Fibroblast of skin of scalp (primary cell): ENCODE data around the gene VPS13D.
"Not testable (repeated sequence)": the region's sequence is repeated elsewhere in the genome, so short reads cannot be mapped to it uniquely, and the experiment has no call there.

Experiments
- DNase-seq: peaks from one replicate; pipeline ENCODE4 v3.0.0-alpha.2; 2013

VPS13D gene

DNA sequence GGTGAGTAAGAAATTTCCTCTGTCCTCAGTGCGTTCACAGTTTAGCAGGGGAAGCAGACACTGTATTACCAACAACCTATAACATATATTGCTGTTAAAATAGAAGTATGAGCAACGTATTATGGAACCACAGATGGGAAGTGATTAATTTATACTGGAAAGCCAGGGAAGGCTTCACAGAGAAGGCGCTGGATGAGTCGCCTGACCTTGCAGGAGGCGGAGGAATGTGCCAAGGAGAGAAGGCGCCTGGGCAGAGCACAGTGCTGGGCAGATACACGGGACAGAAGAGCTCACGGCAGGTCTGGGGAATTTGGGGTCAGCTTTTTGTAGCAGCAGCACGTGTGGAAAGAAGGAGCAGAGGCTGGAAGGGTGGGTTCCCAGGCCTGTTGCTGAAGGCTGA is 271.8 kb downstream of the VPS13D start:
- DNase-seq: peak; percentile 68

DNA sequence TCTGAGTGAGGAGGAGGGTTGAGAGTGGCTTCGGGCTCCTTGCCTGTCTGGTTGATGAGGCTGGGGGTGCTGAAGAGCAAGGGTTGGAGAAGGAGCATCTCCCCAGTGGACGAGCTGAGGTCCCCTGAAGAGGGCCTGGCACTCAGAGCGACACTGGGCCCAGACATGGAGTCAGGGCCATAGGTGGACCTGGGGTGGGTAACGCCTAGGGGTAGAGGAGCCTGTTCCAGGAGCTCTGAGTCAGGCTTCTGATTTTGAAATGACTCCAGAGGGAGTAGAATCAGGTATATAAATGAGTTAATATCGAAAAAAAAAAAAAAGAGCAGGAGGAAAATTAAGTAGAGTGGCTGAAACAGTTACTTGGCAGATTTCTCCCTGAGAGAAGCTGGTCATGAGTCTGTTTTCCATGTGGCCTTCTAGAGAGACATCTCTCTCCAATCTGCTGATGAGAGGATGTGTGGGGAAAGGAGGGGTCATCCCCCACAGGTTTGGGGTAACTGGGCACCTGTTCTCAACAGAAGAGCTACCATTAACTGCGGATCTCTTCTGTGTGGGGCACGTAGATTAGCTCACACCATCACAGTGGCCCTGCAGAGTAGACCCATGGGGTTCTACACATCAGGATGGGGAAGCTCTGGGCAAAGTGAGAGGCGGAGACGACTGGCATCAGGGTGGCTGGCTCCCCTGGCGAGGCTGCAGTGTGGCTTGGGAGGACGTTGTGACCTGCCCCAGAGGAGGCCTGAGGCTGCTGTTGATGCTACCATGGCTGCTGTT is 272.7 kb downstream of the VPS13D start:
- no peak for DNase-seq

DNA sequence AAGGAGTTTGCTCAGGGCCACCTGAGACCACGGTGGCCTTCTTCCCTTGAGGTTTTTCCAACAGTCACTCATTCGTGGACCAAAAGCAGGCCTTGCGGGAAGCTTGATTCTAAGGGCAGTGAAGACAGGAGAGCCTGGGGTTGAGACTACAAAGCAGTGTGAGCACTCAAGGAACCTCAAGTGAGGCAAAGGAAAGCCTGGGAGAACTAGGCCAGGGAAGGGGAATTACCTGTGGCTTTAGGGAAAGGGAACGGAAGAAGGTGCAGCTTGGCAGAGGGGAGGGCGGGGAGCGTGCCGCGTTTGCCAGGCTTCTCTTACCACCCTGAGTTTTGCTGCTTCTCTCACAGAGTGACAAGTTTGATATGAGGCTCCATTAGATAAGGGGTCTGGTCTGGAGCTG is 273.9 kb downstream of the VPS13D start:
- no peak for DNase-seq

DNA sequence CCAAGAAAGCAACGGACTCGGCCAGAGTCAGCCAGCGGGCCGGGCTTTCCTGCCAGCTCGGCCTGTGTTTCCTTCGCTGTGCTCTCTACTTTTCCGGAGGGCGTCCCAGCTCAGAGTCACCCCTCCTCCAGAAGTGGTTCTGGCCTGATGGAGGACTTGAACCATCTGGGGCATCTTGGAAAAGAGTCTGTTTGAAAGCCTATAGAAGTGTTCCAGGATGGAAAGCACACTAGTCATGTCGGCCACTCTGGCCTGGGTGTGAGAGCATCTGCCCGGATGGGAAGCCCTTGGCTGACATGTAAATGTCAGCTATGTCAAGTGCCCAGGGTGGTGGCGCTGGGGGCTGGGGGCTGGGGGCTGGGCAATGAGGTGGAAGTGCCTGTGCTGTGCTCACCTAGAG is 274.8 kb downstream of the VPS13D start:
- no peak for DNase-seq

DNA sequence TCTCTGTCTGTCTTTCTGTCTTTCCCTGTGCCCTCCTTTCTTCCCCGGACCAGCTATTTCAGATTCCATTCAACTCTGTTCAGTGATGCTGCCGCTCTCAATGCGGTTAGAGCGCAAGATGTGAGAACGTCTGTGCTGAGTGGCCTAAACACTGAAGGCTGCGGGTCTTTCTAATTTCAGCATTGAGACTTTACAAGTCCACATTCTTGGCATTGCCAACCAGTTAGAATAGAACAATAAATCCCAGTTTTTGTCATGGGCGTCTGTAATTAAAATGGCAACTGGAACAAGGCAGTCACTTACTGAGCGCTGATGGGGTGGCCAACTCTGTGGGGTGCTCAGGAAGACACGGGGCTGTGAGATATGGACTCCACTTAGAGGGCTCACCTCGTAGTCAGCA is 275.4 kb downstream of the VPS13D start:
- no peak for DNase-seq

DNA sequence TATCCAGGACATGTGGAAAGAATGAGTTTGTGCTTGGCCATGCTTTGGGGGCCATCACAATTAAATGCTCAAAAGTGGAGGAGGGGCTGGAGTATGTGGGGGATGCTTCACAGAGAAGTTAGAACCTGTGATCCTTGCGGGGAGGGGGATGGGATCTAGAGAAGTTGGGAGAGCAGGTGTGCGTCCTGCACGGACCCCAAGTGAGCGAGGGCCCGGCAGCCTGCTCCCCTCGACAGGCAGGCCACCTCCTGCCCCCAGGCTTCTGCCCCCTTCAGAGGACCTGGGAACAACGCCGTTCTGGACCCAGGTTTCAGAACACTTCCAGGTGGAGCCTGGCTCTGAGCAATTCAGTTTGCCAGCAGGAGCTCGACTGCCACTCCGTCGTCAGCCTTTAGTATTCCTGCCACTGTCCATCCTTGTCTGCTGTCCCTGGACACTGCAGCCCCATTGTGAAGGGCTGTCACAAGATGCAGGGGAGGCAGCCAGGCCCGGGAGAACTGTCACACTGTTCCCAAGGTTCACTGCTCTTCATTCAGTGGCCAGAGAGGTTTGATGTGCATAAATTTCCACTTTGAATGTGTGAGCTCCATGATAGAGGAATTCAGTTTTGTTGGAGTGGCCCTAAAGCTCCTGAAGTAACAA is 275.9 kb downstream of the VPS13D start:
- DNase-seq: no peak

DNA sequence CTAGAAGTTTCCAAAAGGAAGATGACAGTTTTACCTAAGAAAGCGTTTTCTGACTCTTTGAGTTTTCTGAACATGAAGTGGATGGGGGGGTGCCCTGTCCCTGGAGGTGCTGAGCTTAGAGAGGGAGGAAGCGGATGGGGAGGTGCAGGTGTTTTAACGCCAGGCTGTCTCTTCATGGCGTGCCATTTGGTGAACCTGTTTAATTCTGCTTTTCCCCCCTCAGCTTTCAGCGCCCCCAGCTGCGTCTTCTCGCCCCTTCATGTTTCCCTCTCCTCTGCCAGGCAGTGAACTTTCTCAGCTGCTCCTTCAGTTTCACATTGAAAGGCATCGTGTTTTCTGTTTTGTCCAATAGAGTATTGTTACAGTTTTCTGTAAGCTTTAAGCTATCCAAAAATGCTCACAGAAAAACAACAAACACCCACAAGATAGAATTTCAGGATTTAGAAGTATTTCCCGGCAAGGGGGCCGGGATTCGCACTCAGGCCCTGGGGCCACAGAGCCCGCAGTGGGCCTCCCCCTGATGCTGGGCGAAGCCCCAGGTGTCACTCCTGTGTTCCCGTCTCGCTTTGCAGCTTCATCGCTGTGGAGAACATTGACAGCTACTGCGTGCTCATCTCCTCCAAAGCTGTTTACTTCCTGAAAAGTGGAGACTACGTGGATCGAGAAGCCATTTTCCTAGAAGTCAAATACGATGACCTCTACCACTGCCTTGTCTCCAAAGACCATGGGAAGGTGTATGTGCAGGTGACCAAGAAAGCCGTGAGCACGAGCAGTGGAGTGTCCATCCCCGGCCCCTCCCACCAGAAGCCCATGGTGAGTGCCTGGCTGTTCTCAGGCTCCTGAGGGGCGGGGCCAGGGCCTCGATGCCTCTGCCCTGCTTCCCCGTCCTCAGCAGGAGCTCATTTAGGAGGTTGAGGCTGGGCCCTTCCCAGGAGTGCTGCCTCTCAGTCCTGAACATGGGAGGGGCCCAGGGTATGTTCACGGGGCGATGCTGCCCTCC is 276.8 kb downstream of the VPS13D start:
- no peak for DNase-seq

DNA sequence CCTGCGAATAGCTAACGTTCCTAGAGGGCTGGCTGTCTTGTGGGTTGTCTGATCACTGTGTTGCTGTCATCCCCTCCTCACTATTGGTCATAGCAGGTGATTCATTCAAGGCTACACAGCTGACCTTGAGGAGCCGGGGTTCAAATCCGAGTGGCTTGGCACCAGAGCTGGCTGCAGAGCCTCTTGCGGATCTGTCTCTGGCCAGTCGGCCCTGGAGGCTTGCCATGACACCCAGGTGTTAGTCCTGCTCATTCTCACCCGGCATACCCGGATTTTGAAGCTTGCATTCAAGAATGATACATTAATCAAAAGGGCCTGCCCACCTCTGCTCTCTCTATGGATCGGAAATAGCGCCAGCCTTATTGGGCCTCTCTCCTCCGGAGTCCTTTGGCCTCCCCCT is 277.8 kb downstream of the VPS13D start:
- no peak for DNase-seq

DNA sequence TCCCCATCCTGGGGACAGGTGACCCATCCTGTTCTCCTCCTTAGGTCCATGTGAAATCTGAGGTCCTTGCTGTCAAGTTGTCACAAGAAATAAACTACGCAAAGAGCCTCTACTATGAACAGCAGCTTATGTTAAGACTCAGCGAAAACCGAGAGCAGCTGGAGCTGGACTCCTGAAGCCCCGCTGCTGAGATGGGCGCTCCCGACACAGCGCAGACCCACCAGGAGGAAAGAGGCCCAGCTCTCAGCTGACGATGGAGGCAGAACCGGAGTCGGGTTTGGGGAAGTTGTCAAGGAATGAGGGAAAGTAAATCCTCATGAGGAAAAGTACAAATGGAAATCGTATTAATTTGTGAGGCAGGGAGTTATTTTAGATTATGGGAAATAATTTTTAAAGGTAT is 279.0 kb downstream of the VPS13D start:
- no peak for DNase-seq

DNA sequence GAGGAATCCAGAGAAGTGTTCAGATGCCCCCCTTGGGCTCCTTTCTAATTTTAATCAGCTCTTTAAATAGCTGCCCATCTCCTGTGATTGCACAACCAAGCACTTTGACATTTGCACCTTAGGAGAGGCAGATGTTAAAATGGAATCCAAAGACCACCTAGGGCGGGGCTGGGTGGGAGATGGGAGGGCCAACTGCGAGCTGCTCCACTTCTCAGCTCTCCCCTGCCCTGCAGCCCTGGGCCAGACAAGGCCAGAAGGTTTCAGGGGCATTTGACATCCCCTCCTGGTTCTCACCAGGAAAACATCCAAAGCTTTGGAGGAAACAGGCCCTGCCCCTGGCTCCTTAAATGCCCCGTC is 281.3 kb downstream of the VPS13D start:
- no peak for DNase-seq

DNA sequence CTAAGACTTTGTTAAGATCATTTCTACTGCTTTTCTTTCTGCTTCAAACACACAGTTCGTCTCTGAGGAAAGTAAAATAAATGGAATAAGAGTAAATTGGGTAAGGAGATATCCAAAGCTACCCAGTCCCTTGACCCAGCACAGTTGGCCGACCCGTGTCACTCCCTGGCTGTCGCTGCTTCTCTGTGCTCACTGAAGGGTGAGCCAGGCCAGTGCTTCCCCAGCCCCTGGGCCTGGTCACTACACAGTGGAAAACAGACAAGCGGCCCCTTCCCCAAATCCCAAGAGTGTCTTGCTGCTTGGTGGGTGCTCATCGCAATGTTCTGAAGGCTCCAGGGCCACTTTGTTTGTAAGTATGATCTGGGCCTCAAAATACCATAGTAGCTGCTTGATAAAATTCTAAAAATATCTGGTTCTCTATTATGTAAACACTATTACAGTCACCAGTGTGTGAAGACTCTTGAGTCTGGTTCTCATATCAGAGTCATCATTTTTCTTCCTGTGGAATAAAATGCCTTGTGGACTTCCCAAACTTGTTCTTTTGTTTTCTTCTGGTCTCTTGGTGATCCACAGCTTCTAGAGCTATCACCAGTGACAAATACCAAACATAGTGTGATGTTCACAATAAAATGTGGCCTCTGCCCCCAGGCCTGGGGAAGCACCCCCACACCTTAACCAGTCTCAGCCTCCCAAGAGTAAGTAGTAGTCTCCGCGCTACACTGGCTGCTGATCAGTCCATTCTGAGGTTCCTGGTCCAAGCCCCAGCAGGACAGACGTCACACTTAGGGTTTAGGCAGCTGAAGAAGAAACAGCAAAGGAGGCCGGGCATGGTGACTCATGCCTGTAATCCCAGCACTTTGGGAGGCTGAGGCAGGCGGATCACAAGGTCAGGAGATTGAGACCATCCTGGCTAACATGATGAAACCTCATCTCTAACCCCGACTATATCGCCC is 282.0 kb downstream of the VPS13D start:
- DNase-seq: peak; percentile 27

DNA sequence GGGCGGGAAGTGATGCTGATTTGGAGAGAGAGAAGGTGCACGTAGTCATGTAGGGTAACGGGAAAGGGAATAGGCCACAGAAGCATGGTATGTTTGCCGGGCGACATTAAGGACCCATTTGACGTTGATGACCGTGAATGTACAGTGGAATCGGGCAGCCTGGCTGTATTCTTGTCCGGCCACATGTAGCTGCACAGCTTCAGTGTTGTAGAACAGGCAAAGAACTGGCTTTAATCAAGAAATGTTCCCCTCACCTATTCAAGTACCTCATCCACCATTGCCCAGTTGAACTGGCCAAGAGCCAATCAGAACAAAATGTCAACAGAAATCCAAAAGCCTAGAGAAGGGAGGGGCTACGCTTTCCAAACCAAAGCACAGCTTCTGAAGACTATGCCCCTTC is 283.4 kb downstream of the VPS13D start:
- no peak for DNase-seq

DNA sequence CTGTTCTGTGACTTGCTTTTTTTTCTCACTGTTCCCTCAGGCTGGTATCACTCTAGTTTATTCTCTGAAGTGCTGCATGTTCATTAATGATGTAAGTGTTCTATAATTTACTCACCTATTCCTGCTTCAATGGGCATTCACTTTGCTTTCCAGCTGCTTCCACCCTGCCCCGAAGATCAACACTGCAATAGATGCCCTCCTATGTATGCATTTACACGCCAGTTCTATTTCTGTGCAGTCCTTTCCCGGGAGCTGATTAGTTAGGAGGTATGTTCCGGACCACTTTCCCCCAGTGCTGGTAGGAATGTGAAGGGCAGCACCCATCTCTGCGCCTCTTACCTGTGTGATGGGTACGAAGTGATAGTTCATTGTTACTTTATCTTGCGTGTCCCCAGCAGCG is 284.8 kb downstream of the VPS13D start:
- no peak for DNase-seq

DNA sequence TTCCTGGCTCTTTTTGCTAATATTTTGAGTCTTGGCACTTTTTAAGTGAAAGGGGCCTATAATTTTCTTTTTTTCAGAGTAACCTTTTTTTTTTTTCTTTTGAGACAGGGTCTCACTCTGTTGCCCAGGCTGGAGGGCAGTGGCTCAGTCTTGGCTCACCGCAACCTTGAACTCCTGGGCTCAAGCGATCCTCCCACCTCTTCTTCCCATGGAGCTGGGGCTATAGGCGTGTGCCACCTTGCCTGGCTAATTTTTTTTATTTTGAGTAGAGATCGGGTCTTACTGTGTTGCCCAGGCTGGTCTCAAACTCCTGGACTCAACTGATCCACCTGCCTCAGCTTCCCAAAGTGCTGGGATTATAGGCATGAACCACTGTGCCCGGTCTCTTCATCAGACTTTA is 285.4 kb downstream of the VPS13D start:
- no peak for DNase-seq

DNA sequence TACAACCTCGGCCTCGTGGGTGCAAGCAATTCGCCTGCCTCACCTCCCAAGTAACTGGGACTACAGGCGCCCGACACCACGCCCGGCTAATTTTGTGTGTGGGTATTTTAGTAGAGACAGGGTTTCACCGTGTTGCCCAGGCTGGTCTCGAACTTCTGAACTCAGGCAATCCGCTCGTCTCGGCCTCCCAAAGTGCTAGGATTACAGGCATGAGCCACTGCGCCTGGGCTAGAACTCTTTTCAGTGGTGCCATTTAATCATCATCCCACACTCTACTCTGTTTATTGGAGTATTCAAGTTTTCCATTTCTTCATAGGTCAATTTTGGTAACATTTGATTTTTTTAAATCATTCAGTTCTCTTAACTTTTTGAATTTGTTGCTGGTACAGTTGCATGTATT is 286.9 kb downstream of the VPS13D start:
- no peak for DNase-seq

DNA sequence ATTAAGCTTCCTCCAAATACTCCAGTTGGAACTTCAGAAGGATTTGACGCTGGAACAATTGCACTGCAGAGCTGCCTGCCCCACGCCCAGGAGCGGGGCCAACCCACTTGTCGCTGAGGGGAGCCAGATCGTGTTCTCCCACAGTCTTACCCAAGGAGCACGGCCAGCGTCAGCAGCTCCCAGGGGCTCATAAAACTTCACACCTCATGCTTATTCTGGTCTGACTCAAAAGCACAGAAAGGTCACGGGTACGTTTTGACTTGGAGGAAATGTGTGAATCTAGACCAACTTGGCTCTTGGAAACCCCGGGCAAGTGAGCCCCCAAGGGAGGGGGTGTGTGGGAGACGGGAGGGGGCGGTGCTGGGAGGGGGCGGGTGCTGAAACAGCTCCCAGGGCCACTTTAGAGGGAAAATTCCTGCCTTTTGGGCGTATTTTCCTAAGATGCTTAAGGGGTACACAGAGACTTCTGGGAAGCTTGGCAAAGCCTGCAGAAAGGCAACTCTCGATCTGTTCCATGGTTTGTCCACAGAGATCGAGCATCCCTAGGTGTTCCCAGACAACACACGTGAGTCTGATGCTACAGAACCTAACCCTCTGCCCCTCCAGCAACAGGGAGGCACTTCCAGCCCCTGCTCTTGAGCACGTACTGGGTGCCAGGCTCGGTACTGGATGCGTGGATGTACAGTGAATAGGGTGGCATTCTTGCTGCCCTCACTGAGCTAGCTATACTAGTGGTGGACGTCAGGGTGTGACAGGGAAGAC is 289.3 kb downstream of the VPS13D start:
- DNase-seq: peak; percentile 40

DNA sequence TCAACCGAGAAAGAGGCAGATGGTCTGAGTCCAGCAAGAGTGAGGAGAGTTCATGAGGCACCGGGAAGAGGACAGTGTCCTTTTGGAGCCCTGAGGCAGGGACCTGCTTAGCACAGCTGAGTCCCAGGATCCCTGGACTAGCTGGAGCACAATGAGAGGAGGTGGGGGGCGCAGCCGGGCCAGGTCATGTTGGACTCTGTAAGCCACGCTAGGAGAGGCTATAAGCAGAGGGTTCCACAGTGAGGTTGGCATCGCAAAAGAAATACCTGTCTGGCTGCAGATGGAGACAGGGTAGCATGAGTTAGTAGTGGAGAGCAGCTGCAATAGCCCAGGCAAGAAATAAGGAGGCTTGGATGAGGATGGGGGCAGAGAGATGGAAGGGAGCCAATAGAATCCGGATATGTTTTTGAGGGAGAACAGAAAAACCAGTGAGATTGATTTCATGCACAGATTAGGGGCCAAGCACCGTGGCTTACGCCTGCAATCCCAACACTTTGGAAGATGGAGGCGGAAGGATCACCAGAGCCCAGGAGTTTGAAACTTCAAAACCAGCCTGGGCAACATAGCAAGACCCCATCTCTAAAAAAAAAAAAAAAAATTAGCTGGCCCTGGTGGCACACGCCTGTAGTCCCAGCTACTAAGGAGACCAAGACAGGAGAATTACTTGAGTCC is 290.0 kb downstream of the VPS13D start:
- DNase-seq: no peak

DNA sequence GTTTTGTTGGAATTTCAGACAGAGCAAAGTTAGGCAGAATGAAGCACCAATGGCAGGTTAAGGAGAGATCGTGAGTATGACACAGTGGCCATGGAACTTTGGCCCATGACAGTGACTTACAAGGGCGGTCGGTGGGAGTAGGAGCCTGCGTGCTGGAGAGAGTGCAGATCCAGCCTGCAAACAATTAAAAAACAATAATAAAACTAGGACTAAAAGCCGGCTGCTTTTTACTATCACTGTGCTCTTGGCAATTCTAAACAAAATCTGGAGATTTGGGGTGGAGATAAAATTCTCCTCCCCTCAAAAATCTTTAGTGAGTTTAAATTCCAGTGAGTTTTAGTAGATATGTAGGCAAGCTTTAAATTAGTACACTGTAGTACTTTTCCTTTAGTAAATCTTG is 291.3 kb downstream of the VPS13D start:
- no peak for DNase-seq

DNA sequence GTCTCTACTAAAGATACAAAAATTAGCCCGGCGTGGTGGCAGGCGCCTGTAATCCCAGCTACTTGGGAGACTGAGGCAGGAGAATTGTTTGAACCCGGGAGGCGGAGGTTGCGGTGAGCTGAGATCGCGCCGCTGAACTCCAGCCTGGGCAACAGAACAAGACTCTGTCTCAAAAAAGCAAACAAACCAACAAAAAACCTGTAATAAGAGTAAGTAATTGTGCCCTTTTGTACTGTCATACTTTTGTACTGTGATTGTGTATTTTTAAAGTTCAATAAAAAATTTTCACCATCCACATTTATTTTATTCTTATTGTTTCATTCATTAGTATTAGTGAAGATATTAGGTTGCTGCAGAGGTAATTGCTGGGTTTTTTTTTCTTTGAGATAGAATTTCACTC is 292.9 kb downstream of the VPS13D start:
- DNase-seq: not testable (repeated sequence)

DNA sequence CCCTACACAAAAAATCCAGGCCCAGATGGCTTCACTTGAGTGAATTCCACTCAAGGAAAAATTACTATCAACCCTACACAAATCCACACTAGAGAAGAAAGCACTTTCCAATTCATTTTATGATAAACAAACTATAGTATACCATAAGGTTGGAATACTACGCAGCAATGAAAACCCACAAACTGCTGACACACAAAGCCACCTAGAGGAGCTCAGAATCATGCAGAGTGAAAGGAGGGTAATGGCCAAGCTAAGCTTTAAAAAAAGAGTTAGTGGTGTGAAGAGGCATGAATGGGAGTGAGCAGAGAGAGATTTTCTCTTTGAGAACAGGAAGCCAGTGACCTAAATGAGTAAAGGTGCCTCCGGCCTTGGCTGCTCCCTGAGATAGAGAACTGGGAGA is 294.4 kb downstream of the VPS13D start:
- no peak for DNase-seq
